Measurements from ENCODE around the gene GPRC5C.

GPRC5C gene

GRCh38 chr17:74447628-74448159, 15.8 kb downstream of the GPRC5C start:
- H3K4me3 ChIP-seq (replicated peaks; ENCODE audit: low read depth, low read length) = no peak overlapping the region
- DNase-seq (ENCODE audit: low read depth) = no peak
- TF ChIP-seq CTCF (IDR thresholded peaks at IDR 0.05; ENCODE audit: low read length, missing control alignments) = no peak

- no peak for DNase-seq (ENCODE audit: low read depth)
Observed at GRCh38 chr17:74448756-74449155, 16.9 kb downstream of the GPRC5C start.

GRCh38 chr17:74449306-74449705, 17.4 kb downstream of the GPRC5C start:
- DNase-seq (ENCODE audit: low read depth) = no peak
- TF ChIP-seq CTCF (IDR thresholded peaks at IDR 0.05; ENCODE audit: low read length, missing control alignments) = no peak
- H3K4me3 ChIP-seq (replicated peaks; ENCODE audit: low read depth, low read length) = no peak overlapping the region

More at GRCh38 chr17:74448756-74449155, 16.9 kb downstream of the GPRC5C start:
- no peak for TF ChIP-seq CTCF (IDR thresholded peaks at IDR 0.05; ENCODE audit: low read length, missing control alignments)
- no peak overlapping the region for H3K4me3 ChIP-seq (replicated peaks; ENCODE audit: low read depth, low read length)

GRCh38 chr17:74449773-74450172, 17.9 kb downstream of the GPRC5C start:
- no peak overlapping the region for H3K4me3 ChIP-seq (replicated peaks; ENCODE audit: low read depth, low read length)
- TF ChIP-seq CTCF (IDR thresholded peaks at IDR 0.05; ENCODE audit: low read length, missing control alignments) = no peak
- no peak for DNase-seq (ENCODE audit: low read depth)

GRCh38 chr17:74450231-74450630, 18.3 kb downstream of the GPRC5C start:
- no peak for DNase-seq (ENCODE audit: low read depth)
- TF ChIP-seq CTCF (IDR thresholded peaks at IDR 0.05; ENCODE audit: low read length, missing control alignments) = no peak
- H3K4me3 ChIP-seq (replicated peaks; ENCODE audit: low read depth, low read length) = no peak overlapping the region

- no peak overlapping the region for H3K4me3 ChIP-seq (replicated peaks; ENCODE audit: low read depth, low read length)
- no peak for TF ChIP-seq CTCF (IDR thresholded peaks at IDR 0.05; ENCODE audit: low read length, missing control alignments)
- DNase-seq (ENCODE audit: low read depth) = no peak
Observed at GRCh38 chr17:74450925-74451403, 19.1 kb downstream of the GPRC5C start.

GRCh38 chr17:74451557-74451956, 19.7 kb downstream of the GPRC5C start:
- TF ChIP-seq CTCF (IDR thresholded peaks at IDR 0.05; ENCODE audit: low read length, missing control alignments) = no peak
- no peak for DNase-seq (ENCODE audit: low read depth)
- no peak overlapping the region for H3K4me3 ChIP-seq (replicated peaks; ENCODE audit: low read depth, low read length)
